ENCODE measurements around the gene GSTT2.
"Not testable (repeated sequence)": the region's sequence is repeated elsewhere in the genome, so short reads cannot be mapped to it uniquely, and the experiment has no call there.

The GSTT2 gene

GRCh38 chr22:23984430-23984829, 4.5 kb downstream of the GSTT2 start:
- DNase-seq (ENCODE audit: low read depth): peak; percentile 22
- no peak overlapping the region for H3K4me3 ChIP-seq (ENCODE audit: low read depth, low read length)
- in situ Hi-C loops (cut with HindIII; ENCODE audit: low sequenced_read_pairs): no loop called here
- TF ChIP-seq CTCF (IDR thresholded peaks at IDR 0.05; ENCODE audit: low read depth, low read length, missing control alignments): peak; percentile 76

GRCh38 chr22:23986089-23986488, 6.2 kb downstream of the GSTT2 start:
- in situ Hi-C loops (cut with HindIII; ENCODE audit: low sequenced_read_pairs); DNase-seq (ENCODE audit: low read depth); H3K4me3 ChIP-seq (ENCODE audit: low read depth, low read length): not testable (repeated sequence)

GRCh38 chr22:23986538-23987178, 6.7 kb downstream of the GSTT2 start:
- in situ Hi-C loops (cut with HindIII; ENCODE audit: low sequenced_read_pairs); H3K4me3 ChIP-seq (ENCODE audit: low read depth, low read length); DNase-seq (ENCODE audit: low read depth): not testable (repeated sequence)

GRCh38 chr22:23989583-23990244, 9.8 kb downstream of the GSTT2 start:
- H3K4me3 ChIP-seq (ENCODE audit: low read depth, low read length); DNase-seq (ENCODE audit: low read depth); in situ Hi-C loops (cut with HindIII; ENCODE audit: low sequenced_read_pairs): not testable (repeated sequence)

- in situ Hi-C loops (cut with HindIII; ENCODE audit: low sequenced_read_pairs); DNase-seq (ENCODE audit: low read depth): not testable (repeated sequence)
These were observed 13.1 kb downstream of the GSTT2 start for GRCh38 chr22:23993080-23993479.

GRCh38 chr22:23993581-23994177, 13.7 kb downstream of the GSTT2 start:
- DNase-seq (ENCODE audit: low read depth); H3K4me3 ChIP-seq (ENCODE audit: low read depth, low read length); in situ Hi-C loops (cut with HindIII; ENCODE audit: low sequenced_read_pairs): not testable (repeated sequence)

More at GRCh38 chr22:23993080-23993479, 13.1 kb downstream of the GSTT2 start:
- H3K4me3 ChIP-seq (ENCODE audit: low read depth, low read length): not testable (repeated sequence)

- no peak for DNase-seq (ENCODE audit: low read depth)
- no peak for TF ChIP-seq CTCF (IDR thresholded peaks at IDR 0.05; ENCODE audit: low read depth, low read length, missing control alignments)
- H3K4me3 ChIP-seq (ENCODE audit: low read depth, low read length): no peak overlapping the region
- in situ Hi-C loops (cut with HindIII; ENCODE audit: low sequenced_read_pairs): no loop called here
These were observed 17.2 kb downstream of the GSTT2 start for GRCh38 chr22:23997092-23997491.

GRCh38 chr22:23999779-24000178, 19.8 kb downstream of the GSTT2 start:
- DNase-seq (ENCODE audit: low read depth); in situ Hi-C loops (cut with HindIII; ENCODE audit: low sequenced_read_pairs): not testable (repeated sequence)

GRCh38 chr22:24001314-24001713, 21.4 kb downstream of the GSTT2 start:
- in situ Hi-C loops (cut with HindIII; ENCODE audit: low sequenced_read_pairs): no loop called here
- TF ChIP-seq CTCF (IDR thresholded peaks at IDR 0.05; ENCODE audit: low read depth, low read length, missing control alignments): no peak
- no peak for DNase-seq (ENCODE audit: low read depth)
- H3K4me3 ChIP-seq (ENCODE audit: low read depth, low read length): no peak overlapping the region

More at GRCh38 chr22:23999779-24000178, 19.8 kb downstream of the GSTT2 start:
- H3K4me3 ChIP-seq (ENCODE audit: low read depth, low read length): not testable (repeated sequence)

Data from astrocyte of the cerebellum (primary cell).